Measurements from ENCODE around the gene GRIA2.
"Not testable (repeated sequence)": the region's sequence is repeated elsewhere in the genome, so short reads cannot be mapped to it uniquely, and the experiment has no call there.

The GRIA2 gene

DNA sequence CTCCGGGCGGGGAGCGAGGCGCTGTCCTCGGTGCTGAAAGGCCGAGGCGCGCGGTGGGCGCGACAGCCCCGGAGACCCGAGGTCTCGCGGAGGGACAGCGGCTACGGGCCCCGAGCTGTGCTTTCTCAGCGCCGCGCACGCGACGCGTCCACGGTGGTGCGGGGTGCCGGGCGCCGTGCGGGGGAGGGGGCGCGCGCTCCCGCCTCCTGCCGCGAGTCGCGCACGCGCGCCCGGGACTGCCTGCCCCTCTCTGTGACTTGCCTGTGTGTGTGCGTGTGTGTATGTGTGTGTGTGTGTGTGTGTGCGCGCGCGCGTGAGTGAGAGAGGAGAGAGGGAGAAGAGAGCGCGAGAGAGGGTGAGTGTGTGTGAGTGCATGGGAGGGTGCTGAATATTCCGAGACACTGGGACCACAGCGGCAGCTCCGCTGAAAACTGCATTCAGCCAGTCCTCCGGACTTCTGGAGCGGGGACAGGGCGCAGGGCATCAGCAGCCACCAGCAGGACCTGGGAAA lies at the start of gene GRIA2:
Gene GRIA2 (plus strand): TSS at position 358 of the 511 bp plus-strand sequence. CDS start 315 bp downstream, outside the sequence.
- no peak for DNase-seq

DNA sequence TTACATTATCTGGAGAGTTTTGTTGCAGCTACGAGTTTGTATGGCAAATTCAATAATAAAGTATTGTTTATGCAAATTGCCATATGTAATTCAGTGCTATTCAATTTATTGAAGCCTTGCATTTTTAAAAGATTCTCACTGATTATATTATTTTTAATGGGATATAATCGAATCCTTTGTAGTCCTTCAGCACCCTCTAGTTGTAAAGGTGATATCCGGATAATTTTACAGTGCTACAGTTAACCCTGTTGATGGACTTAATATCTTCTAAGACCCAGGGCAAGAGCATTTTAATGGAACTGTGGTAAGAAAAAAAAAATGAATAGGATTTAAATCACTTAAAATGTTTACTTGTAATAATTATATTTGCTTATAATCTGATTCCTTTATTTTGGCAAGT lies 48.5 kb upstream of the GRIA2 start:
- DNase-seq, result no peak

DNA sequence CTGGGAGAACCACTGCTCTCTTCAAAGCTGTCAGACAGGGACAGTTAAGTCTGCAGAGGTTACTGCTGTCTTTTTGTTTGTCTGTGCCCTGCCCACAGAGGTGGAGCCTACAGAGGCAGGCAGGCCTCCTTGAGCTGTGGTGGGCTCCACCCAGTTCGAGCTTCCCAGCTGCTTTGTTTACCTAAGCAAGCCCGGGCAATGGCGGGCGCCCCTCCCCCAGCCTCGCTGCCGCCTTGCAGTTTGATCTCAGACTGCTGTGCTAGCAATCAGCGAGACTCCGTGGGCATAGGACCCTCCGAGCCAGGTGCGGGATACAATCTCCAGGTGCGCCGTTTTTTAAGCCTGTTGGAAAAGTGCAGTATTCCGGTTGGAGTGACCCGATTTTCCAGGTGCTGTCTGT lies 40.3 kb upstream of the GRIA2 start:
- not testable (repeated sequence) for DNase-seq

DNA sequence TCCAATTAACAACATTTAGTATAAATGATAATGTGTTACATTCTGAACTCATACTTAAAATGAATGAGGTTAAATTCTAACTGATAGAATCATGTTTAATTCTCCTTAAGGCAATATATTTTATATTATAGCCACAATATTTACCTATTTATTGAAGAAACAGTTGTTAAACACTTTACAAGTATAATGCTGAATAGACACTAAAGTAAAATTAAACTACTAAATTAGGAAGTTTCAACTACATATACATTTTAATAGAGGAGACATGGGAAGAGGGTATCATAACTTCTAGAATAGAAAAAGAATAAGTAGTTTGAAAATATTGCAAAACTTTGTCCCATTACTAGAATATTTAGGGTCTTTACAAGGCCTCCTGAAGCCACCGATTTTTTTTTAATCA lies 36.2 kb upstream of the GRIA2 start:
- DNase-seq, result no peak

DNA sequence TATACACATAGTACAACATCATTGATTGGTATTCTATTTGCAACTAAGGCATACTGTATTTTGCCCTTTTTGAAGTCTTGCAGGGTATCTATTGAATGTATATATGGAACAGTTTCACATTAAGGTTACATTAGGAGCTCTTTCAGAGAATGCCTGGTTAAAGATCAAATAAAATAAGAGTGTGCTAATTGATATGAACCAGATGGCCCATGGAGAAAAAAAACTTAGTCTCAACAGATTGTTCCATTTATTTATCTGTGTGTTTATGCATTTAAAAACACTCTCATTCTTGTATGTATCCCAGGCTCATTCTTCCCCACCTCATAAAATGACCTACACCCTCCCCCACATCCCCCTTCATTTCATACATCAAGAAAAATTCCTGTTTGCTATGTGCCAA lies 35.2 kb upstream of the GRIA2 start:
- no peak for DNase-seq

DNA sequence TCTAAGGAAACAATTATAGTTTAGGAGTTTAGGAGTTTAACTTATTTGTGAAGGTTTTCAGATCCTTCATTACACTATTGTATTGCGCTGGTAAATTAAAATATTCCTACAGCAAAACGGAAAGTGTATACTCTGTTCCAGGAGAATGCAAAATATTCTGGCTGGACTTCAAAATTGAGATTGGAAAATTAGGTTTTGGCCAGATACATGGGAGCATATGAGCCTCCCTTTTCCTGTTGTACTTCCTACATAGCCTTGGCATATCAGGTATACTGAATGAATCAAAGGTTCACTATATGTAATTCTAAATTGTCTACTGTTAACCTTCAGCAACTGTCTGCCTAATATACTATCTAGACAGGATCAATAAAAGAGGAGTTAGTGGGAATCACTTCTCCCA lies 25.2 kb upstream of the GRIA2 start:
- no peak for DNase-seq

DNA sequence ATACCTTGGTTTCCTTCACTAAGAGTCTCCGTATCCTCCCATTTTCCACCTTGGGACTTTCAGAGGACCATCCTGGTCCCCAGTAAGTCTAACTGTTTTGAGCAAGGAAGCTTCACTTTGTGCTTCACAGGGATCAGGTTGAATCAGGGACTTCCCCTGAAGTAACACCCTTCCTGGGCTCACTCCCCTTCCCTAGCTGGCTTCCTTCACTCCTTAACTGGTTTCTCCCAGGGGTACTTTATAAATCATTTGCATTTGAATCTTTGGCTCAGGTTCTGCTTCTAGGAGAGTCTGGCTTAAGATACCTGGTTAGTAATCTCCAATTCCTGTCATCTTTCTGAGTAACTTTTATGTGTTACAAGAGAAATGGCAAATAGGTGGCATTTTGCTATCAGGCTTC lies 24.5 kb upstream of the GRIA2 start:
- DNase-seq, result no peak

DNA sequence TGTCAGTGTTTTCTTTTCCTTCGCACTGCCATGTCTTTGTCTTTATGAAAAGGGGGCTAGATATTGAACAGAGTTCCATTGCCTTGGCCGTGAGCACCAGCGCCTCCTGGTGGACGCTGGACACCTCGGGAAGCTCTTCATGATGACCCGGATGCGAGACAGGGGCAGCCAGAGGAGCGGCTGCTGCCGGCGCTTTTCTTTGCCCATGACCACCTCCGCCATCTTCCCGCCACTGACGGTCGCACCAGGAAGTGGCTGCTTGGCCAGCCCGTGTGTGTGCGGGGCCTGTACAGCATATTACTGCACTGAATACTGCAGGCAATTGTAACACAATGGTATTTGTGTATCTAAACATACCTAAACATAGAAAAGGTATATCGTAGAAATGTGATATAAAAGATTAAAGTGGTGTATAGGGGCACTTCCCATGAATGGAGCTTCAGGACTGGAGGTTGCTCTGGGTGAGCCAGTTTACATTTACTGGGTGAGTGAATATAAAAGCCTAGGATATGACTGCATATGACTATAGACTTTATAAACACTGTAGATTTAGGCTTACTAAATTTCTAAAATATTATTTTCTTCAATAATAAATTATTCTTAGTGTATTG lies 15.8 kb upstream of the GRIA2 start:
- DNase-seq, result no peak

DNA sequence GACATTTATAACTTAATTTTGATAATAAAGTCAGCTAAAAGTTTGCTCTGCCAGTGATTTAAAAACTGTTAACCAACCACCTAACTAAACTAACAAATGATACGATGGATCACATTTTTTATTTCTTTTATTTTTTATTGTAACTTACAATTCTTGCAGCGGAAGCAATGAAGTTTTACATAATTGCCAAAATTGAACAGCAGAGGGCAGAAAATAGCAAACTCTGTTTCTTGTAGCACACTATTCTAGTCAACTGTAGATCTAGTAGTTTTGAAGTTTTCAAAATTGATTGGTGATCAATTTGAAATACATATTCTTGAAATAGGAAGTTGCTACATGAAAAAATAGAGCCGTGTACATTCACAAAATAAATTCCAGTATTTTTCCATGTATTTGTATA lies 2.8 kb upstream of the GRIA2 start:
- DNase-seq, result no peak

DNA sequence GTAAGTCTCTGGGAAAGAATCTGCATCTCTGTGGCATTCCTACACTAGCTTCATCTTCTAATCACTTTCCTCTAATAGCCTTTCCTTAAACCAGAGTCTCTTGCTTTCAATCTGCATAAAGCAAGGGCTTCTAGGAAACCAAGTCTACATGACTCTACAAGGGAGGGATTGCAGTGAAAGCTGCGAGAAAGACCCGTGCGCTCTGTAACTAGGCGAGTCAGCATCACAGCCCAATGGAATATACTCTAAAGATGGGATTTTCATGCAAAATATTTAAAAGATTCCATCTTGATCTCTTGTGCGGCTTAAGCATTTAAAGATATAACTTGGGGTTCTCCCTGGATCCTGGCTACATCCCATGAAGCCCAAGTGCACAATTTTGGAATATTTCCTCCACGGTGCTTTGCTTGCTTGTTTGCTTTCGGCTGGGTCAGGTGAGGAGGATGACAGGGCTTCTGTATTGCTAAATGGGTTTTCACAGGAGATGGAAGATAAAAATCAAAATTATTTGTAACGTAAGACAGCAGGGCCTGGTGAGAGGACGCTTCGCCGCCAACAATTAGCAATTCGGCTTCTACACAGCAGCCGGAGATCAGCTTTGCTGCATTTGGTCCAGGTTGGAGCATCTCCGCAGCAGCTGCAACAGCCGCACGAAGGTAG lies 687 bp upstream of the GRIA2 start:
- no peak for DNase-seq

DNA sequence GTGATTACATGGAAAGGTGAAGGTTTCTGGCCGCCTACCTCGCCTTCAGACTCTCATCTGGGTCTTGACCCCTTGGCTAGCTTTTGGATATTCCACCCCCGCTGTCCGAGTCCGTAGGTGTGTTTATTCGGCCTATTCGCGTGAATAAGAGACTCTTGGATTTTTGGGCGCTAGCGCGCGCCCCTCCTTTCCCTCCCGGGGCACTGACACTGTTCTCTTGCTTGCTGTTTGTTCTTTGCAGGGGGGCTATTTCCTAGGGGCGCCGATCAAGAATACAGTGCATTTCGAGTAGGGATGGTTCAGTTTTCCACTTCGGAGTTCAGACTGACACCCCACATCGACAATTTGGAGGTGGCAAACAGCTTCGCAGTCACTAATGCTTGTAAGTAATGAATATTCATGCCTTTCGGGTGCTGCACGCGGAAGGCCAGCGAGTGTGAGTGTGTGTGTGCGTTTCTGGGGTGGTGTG lies 932 bp downstream of the GRIA2 start:
- no peak for DNase-seq

DNA sequence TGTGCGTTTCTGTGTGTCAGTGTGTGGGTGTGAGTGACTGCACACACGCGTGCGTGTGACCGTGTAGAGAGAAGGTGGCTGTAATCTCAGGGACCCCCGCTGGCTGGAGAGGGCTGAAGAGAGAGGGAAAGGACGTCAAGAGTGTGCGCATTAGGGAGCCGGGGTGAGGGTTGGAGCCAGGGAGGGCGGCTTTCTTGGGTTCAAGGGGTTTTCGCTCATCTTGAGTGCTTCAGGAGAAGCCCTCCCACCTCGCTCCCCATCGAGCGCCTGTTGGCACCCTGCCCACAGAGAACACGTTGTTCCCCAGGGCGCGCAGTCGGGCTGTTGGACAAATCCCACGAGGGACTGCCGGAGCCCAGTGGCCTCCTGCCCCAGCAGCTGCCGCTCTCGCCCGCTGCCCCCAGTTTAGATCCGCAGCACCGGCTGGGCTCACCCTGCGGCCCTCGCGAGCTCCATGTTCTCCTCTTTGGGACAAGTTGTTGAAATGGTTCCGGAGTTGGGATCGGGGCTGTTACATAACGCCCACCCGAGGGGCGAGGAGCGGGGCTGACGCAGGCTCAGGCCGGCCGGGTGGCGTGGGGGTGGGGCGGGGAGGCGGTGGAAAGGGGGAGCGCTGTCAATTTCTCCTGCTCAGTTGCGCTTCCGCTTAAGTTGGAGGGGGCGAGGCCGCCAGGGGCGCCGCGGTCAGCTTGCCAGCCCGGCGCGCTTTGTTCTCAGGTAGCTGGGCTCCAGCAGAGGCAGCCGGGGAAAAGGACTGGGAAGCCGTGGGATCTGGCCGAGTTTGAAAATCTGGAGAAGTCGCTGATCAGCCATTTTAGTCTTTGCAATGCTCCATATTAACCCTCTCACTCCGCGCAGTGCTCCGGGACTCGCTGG lies 1.6 kb downstream of the GRIA2 start:
- DNase-seq, result no peak

DNA sequence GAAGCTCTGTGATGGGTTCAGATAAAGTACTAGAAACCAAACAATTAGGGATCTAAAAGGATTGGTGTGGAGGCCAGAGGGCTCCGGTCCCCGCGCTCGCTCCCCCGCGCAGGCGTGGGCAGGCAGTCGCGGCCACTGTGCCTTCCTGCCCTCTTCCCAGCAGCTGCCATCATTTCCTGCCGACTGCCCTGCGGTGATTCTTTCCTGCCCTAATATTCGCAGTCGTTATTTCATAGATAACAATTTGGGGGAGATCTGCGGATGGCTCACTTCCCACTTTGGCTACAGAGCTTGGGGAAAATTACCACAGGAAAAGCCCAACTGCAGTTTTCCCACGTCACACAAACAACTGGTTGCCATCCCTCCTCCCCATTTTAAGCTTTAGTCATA lies 2.2 kb downstream of the GRIA2 start:
- DNase-seq, result no peak

DNA sequence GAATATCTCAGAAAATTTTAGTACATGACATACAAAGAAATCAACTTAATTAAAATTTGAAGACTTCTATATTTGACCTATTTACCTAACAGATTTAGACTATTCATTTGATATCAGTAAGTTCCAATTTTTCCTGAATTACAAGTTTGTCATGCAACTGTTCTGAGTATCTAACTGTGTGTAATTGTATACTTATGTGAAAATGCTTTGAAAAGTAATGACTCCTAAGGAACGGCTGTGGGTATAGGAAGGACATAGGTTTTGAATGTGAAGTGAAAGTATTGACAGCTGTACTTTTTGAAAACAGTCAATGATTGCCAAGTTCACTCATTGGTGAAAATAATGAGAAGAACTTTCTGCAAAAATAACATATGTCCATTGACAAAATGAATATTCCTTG lies 2.9 kb downstream of the GRIA2 start:
- no peak for DNase-seq

DNA sequence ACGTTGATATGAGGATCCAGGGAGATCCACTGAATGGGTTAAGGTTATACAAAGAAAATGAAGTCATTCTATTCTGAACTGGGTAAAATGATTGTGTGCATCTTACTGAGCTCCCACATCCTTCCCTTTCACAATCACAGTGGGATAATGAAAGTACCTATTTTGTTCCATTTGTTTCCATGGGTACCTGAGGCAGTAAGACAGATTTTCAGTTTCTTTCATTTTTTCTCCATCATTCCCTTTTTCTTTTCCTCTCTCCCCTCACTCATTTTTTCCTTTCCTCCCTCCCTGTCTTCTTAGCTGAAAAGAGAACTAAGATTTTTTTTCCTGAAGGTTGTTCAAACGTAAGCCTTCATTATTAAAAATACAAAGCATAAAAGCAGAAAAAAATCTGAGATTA lies 4.6 kb downstream of the GRIA2 start:
- DNase-seq, result no peak

DNA sequence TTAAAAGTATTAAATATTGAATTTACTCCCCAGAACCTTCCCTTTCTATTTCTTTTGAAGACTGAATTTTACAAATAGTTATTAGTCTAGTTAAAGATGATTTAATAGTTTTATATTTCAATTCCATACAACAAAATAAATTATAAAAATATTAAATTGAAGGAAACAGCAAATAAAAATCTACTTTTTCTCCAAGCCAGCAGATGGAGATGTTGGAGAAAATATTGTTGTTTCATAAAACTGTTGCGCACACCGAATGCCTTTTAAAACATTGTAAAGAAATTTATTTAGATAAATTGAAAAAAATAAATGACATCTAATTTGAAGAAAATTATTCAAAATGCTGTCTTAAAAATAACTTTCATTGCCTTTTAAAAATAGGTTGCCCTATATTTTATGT lies 5.5 kb downstream of the GRIA2 start:
- DNase-seq, result no peak

DNA sequence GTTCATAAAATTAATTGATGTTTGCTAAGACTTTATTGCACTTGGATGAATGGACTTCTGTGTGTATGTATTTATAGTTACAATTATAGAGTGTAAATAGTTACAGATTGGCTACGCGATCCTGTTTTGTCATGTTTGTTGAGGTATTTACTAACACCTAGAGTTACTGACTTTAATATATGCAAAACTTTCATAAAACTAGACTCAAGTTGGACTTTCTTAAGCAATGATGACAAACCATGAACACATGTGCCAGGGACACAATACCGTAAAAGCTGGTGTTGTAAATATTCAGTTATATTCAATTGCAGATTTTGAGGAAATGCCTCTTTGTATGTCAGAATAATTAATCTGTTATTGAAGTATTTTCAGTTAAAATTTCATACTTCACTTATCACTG lies 6.1 kb downstream of the GRIA2 start:
- no peak for DNase-seq

DNA sequence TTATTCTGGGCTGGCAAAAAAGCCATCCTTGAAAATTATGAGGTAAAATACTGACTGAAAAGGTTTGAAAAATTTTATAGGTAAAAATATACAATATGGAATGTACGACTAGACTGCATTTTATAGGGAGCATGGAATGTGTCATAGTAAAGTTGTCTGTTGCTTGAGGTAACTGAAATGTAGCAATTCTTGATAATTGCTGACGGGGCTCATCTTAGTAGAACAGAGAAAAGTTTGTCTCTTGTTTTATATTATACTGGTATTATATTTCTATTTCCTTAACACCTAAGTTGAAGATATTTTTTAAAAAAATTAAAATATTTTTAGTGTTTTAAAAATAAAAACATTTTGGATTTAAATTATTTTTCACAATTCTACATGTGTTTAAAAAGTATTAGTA lies 11.0 kb downstream of the GRIA2 start:
- DNase-seq, result no peak

DNA sequence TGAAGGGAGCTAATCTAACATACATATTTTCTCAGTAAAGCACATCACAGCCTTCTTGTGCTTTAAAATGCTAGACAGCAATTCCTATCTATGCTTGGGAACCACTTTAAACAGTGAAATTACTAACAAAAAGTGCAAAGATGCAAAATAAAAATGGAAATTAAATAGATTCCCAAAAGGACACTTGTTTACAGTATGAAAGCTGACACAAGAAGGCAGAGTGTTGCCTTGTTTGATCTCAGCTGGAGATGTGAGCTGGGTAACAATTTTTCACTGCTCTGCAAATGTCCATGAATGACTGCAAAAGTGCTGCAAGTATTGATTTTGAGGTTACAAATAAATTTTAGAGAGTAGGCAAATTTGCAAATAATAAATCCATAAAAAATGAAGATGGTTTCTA lies 22.3 kb downstream of the GRIA2 start:
- DNase-seq, result no peak

DNA sequence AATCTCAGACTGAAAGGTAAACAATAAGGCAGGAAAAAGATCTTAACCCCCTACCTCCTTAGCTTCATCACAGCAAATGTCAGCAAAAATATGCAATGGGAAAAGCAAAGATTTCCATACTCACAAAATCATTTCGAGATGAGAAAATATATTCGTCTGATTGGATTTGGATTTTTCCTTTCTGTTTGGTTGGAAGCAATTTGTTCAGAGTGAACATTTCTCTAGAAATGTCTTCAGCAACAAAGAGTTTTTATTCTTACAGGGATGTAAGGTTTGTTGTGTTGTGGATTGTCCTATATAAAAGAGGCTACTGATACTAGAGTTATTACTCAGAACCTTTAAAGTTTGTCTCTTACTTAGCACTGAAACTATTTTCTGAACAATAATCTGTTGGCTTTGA lies 23.8 kb downstream of the GRIA2 start:
- no peak for DNase-seq

DNA sequence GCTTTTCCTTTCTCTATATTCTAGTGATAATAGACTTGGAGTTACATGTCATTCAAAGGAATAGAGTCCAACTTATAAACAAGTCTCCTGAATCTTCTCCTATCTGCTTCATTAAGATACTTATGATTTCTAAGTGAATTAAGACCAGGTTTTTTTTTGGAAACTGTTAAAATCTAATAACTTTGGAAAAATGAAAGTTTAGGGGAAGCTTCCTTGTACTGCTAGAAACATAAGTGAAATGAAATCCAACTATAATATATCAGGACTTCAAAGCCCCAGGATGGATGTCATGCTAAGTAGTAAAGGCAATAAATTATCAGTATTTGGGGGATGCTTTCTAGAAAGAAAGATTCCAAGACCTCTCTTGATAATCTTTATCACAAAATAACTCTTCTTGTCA lies 24.8 kb downstream of the GRIA2 start:
- no peak for DNase-seq

DNA sequence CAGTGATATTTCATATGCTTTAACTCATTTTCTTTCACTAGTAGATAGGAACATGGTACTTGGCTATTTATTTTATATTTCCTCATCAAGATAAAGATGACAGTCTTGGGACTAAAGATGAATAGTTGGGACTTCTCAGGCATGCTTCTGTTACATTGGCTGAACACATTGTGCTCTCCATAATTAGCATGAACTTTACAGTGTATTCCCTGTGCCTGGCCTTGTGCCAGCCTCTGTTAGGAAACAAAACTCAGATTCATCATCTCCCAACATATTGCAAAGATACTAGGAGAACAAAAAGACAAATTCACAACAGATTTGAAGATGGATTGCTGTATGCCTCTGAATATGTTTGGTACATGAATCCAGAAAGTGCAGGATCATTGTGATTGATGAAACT lies 26.4 kb downstream of the GRIA2 start:
- DNase-seq, result no peak

DNA sequence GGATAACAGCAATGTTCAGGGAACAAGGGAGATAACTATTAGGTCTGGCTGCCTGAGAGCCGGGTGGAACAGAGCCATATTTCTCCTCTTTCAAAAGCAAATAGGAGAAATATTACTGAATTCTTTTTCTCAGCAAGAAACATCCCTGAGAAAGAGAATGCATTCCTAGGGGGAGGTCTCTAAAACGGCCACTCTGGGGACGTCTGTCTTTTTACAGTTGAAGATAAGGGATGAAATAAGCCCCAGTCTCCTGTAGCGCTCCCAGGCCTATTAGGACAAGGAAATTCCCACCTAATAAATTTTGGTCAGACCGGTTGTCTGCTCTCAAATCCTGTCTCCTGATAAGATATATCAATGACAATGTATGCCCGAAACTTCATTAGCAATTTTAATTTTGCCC lies 37.6 kb downstream of the GRIA2 start:
- not testable (repeated sequence) for DNase-seq

DNA sequence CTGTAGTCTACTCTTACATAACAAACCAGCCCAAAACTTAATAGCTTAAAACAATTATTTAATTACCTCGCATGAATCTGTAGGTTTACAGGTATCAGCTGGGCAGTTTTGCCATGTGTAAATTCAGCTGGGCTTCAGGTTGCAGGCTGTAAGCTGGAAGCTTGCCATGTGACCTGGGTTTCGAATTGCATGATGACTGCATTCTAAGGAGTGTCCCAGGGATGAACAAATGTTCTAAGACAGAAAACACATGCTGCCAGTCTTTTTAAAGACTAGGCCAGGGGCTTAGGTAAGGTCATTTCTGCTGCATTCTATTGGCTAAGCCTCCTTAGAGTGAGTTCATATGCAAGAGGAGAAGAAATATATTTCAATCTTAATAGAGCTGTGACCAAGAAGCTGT lies 44.8 kb downstream of the GRIA2 start:
- no peak for DNase-seq
